Measurements from ENCODE around the gene MCM5.

MCM5 gene

DNA sequence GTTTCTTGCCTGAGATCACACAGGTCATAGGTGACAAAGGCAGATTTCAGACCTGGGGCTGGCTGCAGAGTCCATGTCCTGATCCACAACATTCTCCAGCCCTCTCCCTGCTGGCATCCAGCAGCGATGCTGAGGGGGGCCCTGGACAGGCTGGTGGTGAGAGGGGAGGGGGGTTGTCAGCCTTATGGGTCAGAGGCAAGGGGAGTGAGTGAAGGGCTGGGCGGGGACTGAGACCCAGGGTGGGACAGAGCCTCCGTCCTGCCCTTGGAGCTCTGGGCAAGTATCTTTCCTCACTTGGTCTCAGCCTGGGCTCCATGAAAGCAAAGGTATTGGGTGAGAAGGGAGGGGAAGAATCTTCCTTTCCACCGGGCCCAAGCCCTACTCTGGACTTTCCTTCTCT, 74.0 kb downstream of the MCM5 start:
- DNase-seq (ENCODE audit: low read depth in 2 of 2), result no peak

Data from stimulated activated CD4-positive, alpha-beta T cell treated with anti-CD3 and anti-CD28 coated beads, Interleukin-15, amount 100 ng/mL, for 48 hours (primary cell).